Camera-type eye (tissue), 1 donor: ENCODE data around the gene SECTM1. TPM values are rescaled to one million over a fixed set of nuclear protein-coding genes. Genes with fewer than 3 reads are reported as not detected.

ENCODE experiments used
- total RNA-seq: library from RNA; depleted of rRNA; stranded (reverse); fragments of >200 nt; gene quantifications from one replicate; pipeline ENCODE4 v1.2.3, GENCODE V29; 2014

Gene SECTM1
- 6.6 TPM for total RNA-seq

DNA sequence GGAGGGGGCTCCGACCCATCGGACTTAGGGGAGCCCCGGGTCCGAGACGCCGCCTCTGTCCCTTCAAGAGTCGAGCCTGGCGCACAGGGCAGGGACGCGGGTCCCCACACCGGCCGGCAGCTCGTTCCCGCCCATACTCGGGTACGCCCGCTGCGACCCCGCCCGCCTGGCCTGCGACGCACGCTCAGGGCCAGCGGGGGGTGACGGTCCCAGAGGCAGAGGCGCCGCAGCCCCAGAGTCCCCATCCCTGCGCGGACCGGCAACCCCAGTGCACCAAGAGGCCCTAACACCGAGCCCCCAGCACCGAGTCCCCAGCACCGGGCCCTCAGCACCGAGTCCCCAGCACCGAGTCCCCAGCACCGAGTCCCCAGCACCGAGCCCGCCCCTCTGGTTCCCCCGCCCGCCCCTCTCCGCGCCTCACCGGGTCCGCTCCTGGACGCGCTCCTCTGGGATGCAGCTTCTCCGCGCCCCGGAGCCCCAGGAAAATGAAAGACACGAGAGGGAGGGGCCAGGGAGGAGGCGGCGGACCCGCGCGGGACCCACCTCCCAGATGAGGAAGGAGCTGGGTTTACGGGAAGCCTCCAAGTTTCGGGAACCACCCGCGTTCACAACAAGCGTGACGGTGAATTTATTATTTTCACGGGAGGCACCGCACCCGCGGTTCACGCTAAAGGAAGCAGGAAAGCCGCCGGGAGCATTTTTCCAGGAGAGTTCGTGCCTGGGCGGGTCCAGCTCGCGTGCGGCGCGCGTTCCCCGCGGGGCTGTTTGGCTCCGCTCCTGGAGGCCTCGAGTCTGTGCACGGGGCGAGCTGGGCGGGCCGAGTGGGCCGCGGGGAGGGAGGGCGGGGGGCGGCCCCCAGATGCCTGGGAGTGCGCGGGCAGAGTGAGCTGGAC, at the start of gene SECTM1:
SECTM1 (minus strand) TSS at position 488 of the 893 bp plus-strand sequence. CDS start 6,526 bp downstream, outside the sequence.

DNA sequence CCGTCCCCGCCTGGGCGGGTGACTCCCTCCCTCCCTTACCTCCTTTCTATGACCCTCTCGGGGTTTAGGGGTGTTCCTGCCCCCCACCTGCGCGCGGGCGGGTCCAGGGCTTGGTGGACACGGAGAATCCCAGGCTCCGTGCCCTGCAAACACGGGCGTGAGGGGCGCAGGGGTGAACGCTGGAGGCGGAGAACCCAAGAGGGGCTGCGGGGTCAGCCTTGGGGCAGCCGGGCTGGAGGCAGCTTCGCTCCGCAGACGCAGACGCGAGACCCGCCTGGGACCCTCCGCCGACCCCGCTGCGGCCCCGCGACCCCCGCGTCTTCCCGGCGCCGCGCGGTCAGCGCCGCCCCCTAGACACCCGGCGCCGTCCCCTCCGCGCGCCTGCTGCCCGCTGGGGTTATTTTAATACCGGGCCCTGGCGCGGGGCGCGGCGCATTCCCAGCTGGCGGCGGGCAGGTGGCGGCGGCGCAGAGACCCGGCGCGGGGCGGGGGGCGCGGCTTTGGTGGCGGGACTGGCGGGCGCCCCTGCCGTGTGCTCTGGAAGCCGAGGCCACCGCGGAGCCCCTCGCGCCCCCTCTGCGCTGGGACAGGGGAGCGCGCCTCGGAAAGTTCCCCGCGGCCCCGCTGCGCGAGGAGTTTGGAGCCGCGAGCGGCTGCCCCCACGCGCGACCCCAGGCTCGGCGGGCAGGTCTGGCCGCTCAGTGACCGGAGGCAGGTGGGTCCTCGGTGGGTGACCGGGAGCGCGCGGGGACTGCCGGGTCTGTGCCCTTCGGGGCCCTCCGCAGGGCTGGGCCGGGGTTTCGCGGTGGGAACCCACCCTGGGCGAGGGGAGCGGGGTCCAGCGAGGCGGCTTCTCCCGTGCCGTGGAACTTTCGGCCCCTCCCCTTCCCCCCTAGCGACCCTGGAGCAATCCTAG, 38.0 kb upstream of the SECTM1 start, which contains the start of gene UTS2R:
UTS2R (plus strand) TSS at position 433 of the 916 bp plus-strand sequence. CDS start 2,560 bp downstream, outside the sequence.

DNA sequence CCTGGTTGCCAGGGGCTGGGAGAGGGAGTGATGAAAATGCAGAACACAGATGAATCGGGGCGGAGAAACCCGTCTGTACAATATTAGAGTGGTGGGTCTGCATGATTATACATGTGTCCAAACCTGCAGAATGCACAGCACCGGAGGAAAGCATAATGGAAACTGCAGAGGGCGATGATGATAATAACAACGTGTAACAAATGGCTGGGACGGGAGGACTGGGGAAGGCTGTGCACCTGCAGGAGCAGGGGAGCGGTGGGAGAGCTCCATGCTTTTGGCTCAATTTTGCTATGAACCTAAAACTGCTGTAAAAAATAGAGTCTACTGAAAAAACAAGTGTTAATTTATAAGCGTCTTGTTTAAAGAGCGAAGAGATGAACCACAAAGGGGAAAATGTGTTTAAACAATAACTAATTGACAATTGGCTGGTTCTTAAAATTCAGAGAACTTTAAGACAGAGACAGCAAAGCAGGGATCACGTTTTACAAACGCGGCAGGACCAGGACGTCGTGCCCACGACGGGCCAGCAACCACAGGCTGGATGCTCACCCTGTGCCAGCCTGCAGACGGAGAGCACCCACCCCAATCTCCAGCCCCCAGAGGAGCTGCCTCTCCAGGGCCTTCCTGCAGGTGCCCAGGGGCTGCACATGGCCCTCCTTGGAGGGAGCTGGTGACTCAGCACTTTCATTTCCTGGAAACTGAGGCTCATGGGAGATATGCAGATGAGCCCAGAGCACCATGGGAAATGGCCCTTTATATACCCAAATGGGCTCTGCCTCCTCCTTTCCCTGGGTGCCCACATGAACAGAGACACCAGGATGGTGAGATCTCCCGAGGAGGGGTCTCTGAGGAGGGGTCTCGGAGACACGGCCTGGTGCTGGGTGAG, 25.1 kb upstream of the SECTM1 start, which contains the start of gene TEX19:
TEX19 (plus strand) TSS at position 783 of the 886 bp plus-strand sequence. CDS start 2,904 bp downstream, outside the sequence.

DNA sequence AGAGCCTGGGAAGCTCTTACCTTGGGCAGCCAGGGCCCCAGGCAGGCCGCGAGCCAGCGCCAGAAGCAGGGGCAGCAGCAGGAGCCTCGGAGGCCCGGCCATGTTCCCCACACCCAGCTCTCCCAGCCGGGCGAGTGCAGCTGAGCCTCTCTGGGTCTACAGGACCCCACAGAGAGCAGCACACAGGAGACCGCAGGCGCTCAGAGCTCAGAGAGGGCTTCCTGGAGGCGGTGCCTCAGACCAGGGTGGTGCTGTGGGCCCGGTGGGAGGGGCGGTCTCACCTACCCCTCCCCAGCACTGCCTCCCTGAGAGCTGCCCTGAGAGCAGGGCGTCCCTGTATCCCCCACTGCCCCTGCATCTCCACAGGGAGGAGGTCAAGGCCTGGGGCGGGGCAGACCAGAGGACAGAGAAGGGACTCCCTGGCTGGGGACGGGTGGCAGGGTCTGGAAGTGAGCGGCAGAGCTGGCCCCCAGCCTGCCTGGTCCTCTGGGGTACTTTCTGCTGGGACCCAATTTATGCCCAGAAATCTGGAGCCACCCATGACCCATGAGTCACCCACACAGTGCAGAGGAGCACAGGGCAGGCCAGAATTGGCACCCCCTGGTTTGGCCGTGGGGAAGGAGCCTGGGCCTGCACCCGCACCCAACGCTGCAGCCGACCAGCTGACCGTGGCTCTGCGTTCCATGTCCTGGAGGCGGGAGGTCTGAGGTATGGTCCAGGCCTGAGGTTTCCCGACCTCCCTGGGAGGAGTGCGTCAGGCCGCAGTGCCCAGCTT, 16.0 kb downstream of the SECTM1 start, which contains the start of gene CD7:
CD7 (minus strand) TSS at position 215 of the 775 bp plus-strand sequence; CDS start at position 102, 113 bp downstream.

DNA sequence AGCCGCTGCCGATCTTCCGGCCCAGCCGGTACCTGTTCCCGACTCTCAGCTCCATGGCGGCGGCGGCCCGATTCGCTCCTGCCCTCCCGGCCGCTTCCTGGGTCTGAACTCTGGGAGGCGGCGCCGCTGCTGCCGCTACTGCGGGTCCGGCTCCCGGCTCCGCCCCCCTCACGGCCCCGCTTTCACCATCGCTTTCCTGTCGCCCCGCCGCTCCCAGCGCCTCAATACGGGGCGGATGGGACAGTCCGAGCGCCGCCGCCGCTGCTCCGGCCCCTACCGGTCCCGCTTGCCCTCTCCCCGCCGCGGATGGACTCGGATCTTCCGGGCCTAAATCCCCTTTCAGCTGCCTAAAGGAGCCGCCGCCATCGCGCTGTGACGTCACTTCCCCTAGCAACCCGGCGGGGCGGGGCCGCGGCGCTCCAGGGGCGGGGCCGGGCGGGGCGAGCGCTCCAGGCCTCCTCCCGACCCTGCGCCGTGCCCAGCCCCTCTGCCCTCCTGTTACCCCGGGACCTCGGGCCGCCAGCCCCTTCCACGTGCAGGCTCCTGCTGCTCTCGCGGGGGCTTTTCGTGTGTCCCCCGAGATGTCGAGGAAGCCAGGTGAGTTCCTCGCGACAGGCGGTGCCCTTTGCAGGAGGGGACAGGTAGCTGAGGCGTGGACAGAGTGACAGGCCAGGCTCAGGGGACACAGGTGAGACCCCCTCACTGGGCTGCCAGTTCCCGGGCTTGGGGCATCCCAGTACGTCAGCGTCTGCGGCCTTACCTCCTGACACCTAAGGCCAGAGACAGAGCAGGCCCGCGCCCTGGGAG, 60.0 kb downstream of the SECTM1 start, which contains the start of gene CSNK1D:
CSNK1D (minus strand) TSS at position 374 of the 807 bp plus-strand sequence; CDS start at position 55, 319 bp downstream.

Other genes starting within 250 kb of the SECTM1 start
- gene FASN, start 235.5 kb downstream of the SECTM1 start, total RNA-seq = 61.6 TPM
- 50.9 TPM for gene CCDC57, start 120.9 kb downstream of the SECTM1 start, total RNA-seq
- 29.2 TPM for gene SLC16A3, start 104.7 kb downstream of the SECTM1 start, total RNA-seq
- gene CSNK1D, start 60.1 kb downstream of the SECTM1 start, total RNA-seq = 82.4 TPM
- gene CD7, start 16.2 kb downstream of the SECTM1 start, total RNA-seq = 0.99 TPM
- gene TEX19, start 25.5 kb upstream of the SECTM1 start, total RNA-seq = not detected
- gene UTS2R, start 38.0 kb upstream of the SECTM1 start, total RNA-seq = 3.2 TPM
- gene HEXD, start 84.6 kb upstream of the SECTM1 start, total RNA-seq = 42.7 TPM
- gene OGFOD3, start 84.8 kb upstream of the SECTM1 start, total RNA-seq = 32.9 TPM
- 54.4 TPM for gene CYBC1, start 117.0 kb upstream of the SECTM1 start, total RNA-seq
- gene NARF, start 125.0 kb upstream of the SECTM1 start, total RNA-seq = 78.2 TPM
- gene FOXK2, start 186.0 kb upstream of the SECTM1 start, total RNA-seq = 43.0 TPM